ENCODE measurements around the gene RMC1. TPM values are rescaled to one million over a fixed set of nuclear protein-coding genes. Genes with fewer than 3 reads are reported as not detected.

Gene RMC1
- total RNA-seq: 10 to 100 TPM; 17.9 to 34.1 (median 28.9) TPM

- 0% methylated on average over 3 to 9 of the region's 110 CpGs for WGBS, 2 donors (ENCODE audit: low coverage in 1 of 2)
- TF ChIP-seq POLR2A (IDR thresholded peaks at IDR 0.05) (peak; percentile 74 to 91), POLR2AphosphoS5 (IDR thresholded peaks at IDR 0.05) (peak; percentile 71), CTCF (IDR thresholded peaks at IDR 0.05) (peak in 2 of 4 experiments; percentile 2 to 51), EP300 (IDR thresholded peaks at IDR 0.05) (no peak)
- no peaks in the 10 kb centered on the region for H3K9me3 ChIP-seq
- peaks cover 0 to 22% of the 10 kb centered on the region in 2 donors for H3K36me3 ChIP-seq
- H3K4me1 ChIP-seq: peaks cover 6 to 54% (median 10%) of the 10 kb centered on the region in 3 donors
- H3K27ac ChIP-seq: peak within 1 kb of the TSS; percentile 84 to 96 (median 92)
- H3K27me3 ChIP-seq: no peaks in the 10 kb centered on the region
- ATAC-seq: peak; percentile 98
- H3K4me3 ChIP-seq: peak within 1 kb of the TSS; percentile 92 to 98
Observed at GRCh38 chr18:23503038-23503962, at the start of gene RMC1. Gene RMC1 (plus strand): TSS chr18:23503511. CDS start chr18:23503619, 108 bp downstream.

- peak; percentile 29 for ATAC-seq
- H3K4me1 ChIP-seq: peaks cover 13 to 59% (median 27%) of the 10 kb centered on the region in 3 donors
- TF ChIP-seq POLR2AphosphoS5 (IDR thresholded peaks at IDR 0.05) (peak; percentile 29), CTCF (IDR thresholded peaks at IDR 0.05) (no peak)
Observed at GRCh38 chr18:23453680-23454058, 49.6 kb upstream of the RMC1 start.

GRCh38 chr18:23456835-23457234 is 46.5 kb upstream of the RMC1 start:
- 86 to 89% methylated on average over 2 of the region's 2 CpGs for WGBS, 2 donors (ENCODE audit: low coverage in 1 of 2)
- no peak for TF ChIP-seq POLR2A (IDR thresholded peaks at IDR 0.05)
- no peak for TF ChIP-seq POLR2AphosphoS5 (IDR thresholded peaks at IDR 0.05)
- no peak for TF ChIP-seq EP300 (IDR thresholded peaks at IDR 0.05)
- no peak for TF ChIP-seq CTCF (IDR thresholded peaks at IDR 0.05)
- Histone ChIP-seq H3K9me3 (no peaks in the 10 kb centered on the region), H3K4me3 (no peak overlapping the region), H3K27me3 (no peaks in the 10 kb centered on the region), H3K36me3 (peaks cover 0 to 7% of the 10 kb centered on the region in 2 donors), H3K27ac (no peak overlapping the region), H3K4me1 (peaks cover 20 to 89% (median 41%) of the 10 kb centered on the region in 3 donors)
- ATAC-seq: no peak

More at GRCh38 chr18:23453680-23454058, 49.6 kb upstream of the RMC1 start:
- WGBS, 2 donors (ENCODE audit: low coverage in 1 of 2): 2 to 10% methylated on average over 5 to 8 of the region's 11 CpGs
- no peaks in the 10 kb centered on the region for H3K27me3 ChIP-seq
- no peaks in the 10 kb centered on the region for H3K9me3 ChIP-seq
- peak overlapping the region; percentile 89 to 95 (median 94) for H3K27ac ChIP-seq
- H3K36me3 ChIP-seq: peaks cover 0 to 7% of the 10 kb centered on the region in 2 donors
- peak overlapping the region; percentile 83 to 97 for H3K4me3 ChIP-seq

- Histone ChIP-seq H3K36me3 (peaks cover 4 to 27% of the 10 kb centered on the region in 2 donors), H3K27ac (no peak overlapping the region), H3K4me1 (peaks cover 17 to 86% (median 38%) of the 10 kb centered on the region in 3 donors), H3K27me3 (no peaks in the 10 kb centered on the region), H3K9me3 (no peaks in the 10 kb centered on the region), H3K4me3 (no peak overlapping the region)
- 83 to 90% methylated on average over 2 of the region's 3 CpGs for WGBS, 2 donors (ENCODE audit: low coverage in 1 of 2)
- TF ChIP-seq POLR2AphosphoS5 (IDR thresholded peaks at IDR 0.05) (no peak), CTCF (IDR thresholded peaks at IDR 0.05) (no peak), EP300 (IDR thresholded peaks at IDR 0.05) (no peak), POLR2A (IDR thresholded peaks at IDR 0.05) (no peak)
- ATAC-seq: no peak
Observed at GRCh38 chr18:23458830-23459529, 44.3 kb upstream of the RMC1 start.
